ENCODE data around the gene NBPF3.

GRCh38 chr1:21491488-21492355, 51.8 kb downstream of the NBPF3 start:
- TF ChIP-seq CTCF (IDR thresholded peaks at IDR 0.05) (no peak), EP300 (IDR thresholded peaks at IDR 0.05) (no peak)
